Pons (tissue), 1 donor: Measurements from ENCODE around the gene CYP27C1.
"Not testable (repeated sequence)": the region's sequence is repeated elsewhere in the genome, so short reads cannot be mapped to it uniquely, and the experiment has no call there.

ENCODE experiments used
- DNase-seq: peaks from one replicate; pipeline ENCODE4 v3.0.0-alpha.2; 2016; ENCODE audit warnings: low spot score

The CYP27C1 gene

GRCh38 chr2:127220768-127221527 lies 849 bp upstream of the CYP27C1 start:
- DNase-seq, result no peak

GRCh38 chr2:127219171-127220070 lies 678 bp downstream of the CYP27C1 start:
- no peak for DNase-seq

GRCh38 chr2:127218812-127219170 lies 1.3 kb downstream of the CYP27C1 start:
- no peak for DNase-seq

GRCh38 chr2:127217470-127218325 lies 2.4 kb downstream of the CYP27C1 start:
- DNase-seq, result no peak

GRCh38 chr2:127216593-127216992 lies 3.5 kb downstream of the CYP27C1 start:
- no peak for DNase-seq

- DNase-seq, result no peak
Observed at GRCh38 chr2:127216095-127216494, 4.0 kb downstream of the CYP27C1 start.

GRCh38 chr2:127214201-127214600 lies 5.9 kb downstream of the CYP27C1 start:
- DNase-seq, result not testable (repeated sequence)

- DNase-seq, result no peak
Observed at GRCh38 chr2:127208313-127208712, 11.8 kb downstream of the CYP27C1 start.

- DNase-seq, result no peak
Observed at GRCh38 chr2:127205218-127206125, 14.6 kb downstream of the CYP27C1 start.

- no peak for DNase-seq
Observed at GRCh38 chr2:127201452-127201851, 18.6 kb downstream of the CYP27C1 start.

- no peak for DNase-seq
Observed at GRCh38 chr2:127200962-127201361, 19.1 kb downstream of the CYP27C1 start.

- DNase-seq, result no peak
Observed at GRCh38 chr2:127199223-127199622, 20.9 kb downstream of the CYP27C1 start.

- peak; percentile 21 for DNase-seq
Observed at GRCh38 chr2:127197475-127198385, 22.4 kb downstream of the CYP27C1 start.

GRCh38 chr2:127196998-127197397 lies 23.1 kb downstream of the CYP27C1 start:
- no peak for DNase-seq

- no peak for DNase-seq
Observed at GRCh38 chr2:127196549-127196948, 23.6 kb downstream of the CYP27C1 start.

- DNase-seq, result no peak
Observed at GRCh38 chr2:127195140-127196074, 24.7 kb downstream of the CYP27C1 start.

GRCh38 chr2:127194447-127194846 lies 25.7 kb downstream of the CYP27C1 start:
- no peak for DNase-seq

- DNase-seq, result no peak
Observed at GRCh38 chr2:127193967-127194280, 26.2 kb downstream of the CYP27C1 start.
